Duodenal mucosa (tissue), 2 donors: Measurements from ENCODE around the gene GOLGA8T.
"Not testable (repeated sequence)": the region's sequence is repeated elsewhere in the genome, so short reads cannot be mapped to it uniquely, and the experiment has no call there.

Experiments used
- H3K27ac ChIP-seq: one replicate; pipeline ENCODE4 v1.7.0; 2013; ENCODE audit warnings: low read depth, low read length
- H3K27me3 ChIP-seq, 2 donors: one replicate each; pipeline ENCODE4 v1.7.0; 2013; ENCODE audit warnings: low read length in 2 of 2, control low read depth in 1 of 2; ENCODE audit not compliant: insufficient read depth in 2 of 2, control insufficient read depth in 1 of 2
- H3K36me3 ChIP-seq, 2 donors: one replicate each; pipeline ENCODE4 v1.7.0; 2013; ENCODE audit warnings: low read length in 2 of 2, control low read depth in 1 of 2; ENCODE audit not compliant: insufficient read depth in 2 of 2, control insufficient read depth in 1 of 2
- H3K4me1 ChIP-seq, 2 donors: one replicate each; pipeline ENCODE4 v1.7.0; 2013; ENCODE audit warnings: low read length in 2 of 2, control low read depth in 1 of 2; ENCODE audit not compliant: insufficient read depth in 2 of 2, control insufficient read depth in 1 of 2
- H3K4me3 ChIP-seq, 2 donors: one replicate each; pipeline ENCODE4 v1.7.0; 2013; ENCODE audit warnings: low read length in 2 of 2, low read depth in 1 of 2
- H3K9ac ChIP-seq, 2 donors: one replicate each; pipeline ENCODE4 v1.7.0; 2013; ENCODE audit warnings: low read length in 2 of 2, low read depth in 1 of 2
- H3K9me3 ChIP-seq, 2 donors: one replicate each; pipeline ENCODE4 v1.7.0; 2013; ENCODE audit warnings: low read length in 2 of 2, control low read depth in 1 of 2; ENCODE audit not compliant: control insufficient read depth in 1 of 2

GOLGA8T gene

DNA sequence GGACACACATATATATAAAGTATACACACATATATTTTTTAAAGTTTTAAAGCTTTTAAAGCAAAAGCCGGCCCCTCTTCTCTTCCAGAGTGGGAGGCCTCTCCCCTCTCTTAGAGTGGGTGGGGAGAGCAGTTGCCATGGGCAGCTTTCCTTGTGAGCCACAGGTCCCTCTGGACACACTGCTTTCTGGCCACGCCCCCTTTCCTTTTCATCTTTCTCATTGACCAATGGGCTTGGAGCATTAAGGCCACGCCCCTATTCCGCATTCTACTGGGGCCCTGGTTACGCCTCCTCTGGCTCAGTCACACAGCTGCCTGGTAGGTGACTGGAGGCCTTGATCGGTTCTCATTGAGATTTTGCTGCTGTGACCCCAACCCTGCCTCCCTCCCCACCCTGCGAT is at the start of gene GOLGA8T:
TSS of gene GOLGA8T (plus strand) at position 301 of the 400 bp plus-strand sequence. CDS start at position 399, 98 bp downstream.
- H3K9ac ChIP-seq, H3K27me3 ChIP-seq, H3K4me1 ChIP-seq, H3K9me3 ChIP-seq, H3K4me3 ChIP-seq, H3K36me3 ChIP-seq, H3K27ac ChIP-seq: not testable (repeated sequence)

GRCh38 chr15:30097827-30098226 is 37.0 kb upstream of the GOLGA8T start:
- not testable (repeated sequence) for H3K9ac ChIP-seq, H3K36me3 ChIP-seq, H3K27me3 ChIP-seq, H3K27ac ChIP-seq, H3K9me3 ChIP-seq, H3K4me1 ChIP-seq, H3K4me3 ChIP-seq

DNA sequence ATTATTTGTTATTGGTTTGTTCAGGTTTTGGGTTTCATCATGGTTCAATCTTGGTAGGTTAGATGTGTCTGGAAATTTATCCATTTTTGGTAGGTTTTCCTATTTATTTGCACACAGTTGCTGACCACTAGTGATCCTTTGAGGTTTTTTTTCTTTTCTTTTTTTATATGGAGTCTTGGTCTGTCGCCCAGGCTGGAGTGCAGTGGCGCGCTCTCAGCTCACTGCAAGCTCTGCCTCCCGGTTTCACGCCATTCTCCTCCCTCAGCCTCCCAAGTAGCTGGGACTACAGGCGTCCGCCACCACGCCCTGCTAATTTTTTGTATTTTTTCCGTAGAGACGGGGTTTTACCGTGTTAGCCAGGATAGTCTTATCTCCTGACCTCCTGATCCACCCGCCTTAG is 32.0 kb upstream of the GOLGA8T start:
- not testable (repeated sequence) for H3K4me1 ChIP-seq, H3K27ac ChIP-seq, H3K27me3 ChIP-seq, H3K9me3 ChIP-seq, H3K4me3 ChIP-seq, H3K36me3 ChIP-seq, H3K9ac ChIP-seq

- H3K4me3 ChIP-seq: peak overlapping the region in 1 of 2 donors; percentile 40
- H3K27ac ChIP-seq, H3K27me3 ChIP-seq, H3K9ac ChIP-seq, H3K4me1 ChIP-seq, H3K36me3 ChIP-seq, H3K9me3 ChIP-seq: not testable (repeated sequence)
Measured at GRCh38 chr15:30103941-30104507, 30.8 kb upstream of the GOLGA8T start.

DNA sequence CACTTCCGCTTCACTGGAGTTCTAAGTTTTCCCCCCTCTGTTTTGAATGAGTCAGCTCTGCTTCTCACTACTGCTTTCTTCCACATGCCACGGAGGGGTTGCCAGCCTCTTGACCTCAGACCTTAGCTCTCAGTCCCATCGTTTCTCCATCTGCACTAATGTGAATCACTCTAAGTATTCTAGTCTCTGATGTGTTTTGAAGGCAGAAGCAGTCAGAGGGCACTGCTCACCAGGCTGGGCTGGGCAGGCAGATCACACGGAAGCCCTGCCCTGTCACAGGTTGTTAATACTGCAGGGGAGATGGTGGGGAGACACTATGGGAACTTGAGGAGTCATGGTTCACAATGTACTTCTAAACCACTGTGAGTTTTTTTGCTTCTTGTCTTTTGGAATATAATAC is 24.3 kb upstream of the GOLGA8T start:
- H3K4me3 ChIP-seq, H3K9me3 ChIP-seq, H3K27ac ChIP-seq, H3K36me3 ChIP-seq, H3K4me1 ChIP-seq, H3K27me3 ChIP-seq, H3K9ac ChIP-seq: not testable (repeated sequence)

DNA sequence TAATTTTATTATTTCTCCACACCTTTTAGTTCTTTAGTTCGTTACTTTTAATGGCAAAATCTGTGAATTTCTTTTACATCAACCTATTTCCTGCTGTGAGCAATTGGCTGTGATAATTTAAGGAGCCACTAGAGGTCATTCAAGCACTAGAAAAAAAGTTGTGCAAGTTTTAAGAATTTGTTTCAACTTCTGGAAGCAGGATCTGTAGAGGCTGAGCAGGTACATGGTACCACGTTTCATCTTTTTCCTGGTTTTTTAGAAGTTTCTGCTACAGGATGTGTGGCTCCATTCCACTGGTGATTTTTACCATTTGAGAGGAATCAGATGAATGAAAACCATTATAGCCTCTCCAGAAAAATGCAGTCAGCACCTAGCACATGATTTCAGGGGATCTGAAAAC is 4.8 kb upstream of the GOLGA8T start:
- not testable (repeated sequence) for H3K9ac ChIP-seq, H3K4me1 ChIP-seq, H3K4me3 ChIP-seq, H3K9me3 ChIP-seq, H3K27ac ChIP-seq, H3K27me3 ChIP-seq, H3K36me3 ChIP-seq

DNA sequence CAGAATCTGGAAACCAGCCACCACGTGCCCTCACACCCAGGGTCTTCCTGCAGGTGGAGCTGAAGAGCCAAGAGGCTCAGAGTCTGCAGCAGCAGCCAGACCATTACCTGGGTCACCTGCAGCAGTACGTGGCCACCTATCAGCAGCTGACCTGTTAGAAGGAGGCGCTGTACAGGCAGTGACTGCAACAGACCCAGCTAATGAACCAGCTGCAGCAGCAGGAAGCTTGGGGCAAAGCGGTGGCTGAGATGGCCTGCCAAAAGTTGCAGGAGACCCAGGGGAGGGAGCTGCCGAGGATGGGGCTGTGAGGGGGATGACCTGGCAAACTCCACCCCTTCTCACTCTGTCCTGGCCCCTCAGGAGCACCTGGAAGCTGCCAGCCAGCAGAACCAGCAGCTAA is 8.4 kb downstream of the GOLGA8T start:
- not testable (repeated sequence) for H3K36me3 ChIP-seq, H3K4me3 ChIP-seq, H3K9me3 ChIP-seq, H3K9ac ChIP-seq, H3K27me3 ChIP-seq, H3K27ac ChIP-seq, H3K4me1 ChIP-seq

- not testable (repeated sequence) for H3K4me3 ChIP-seq, H3K27ac ChIP-seq, H3K36me3 ChIP-seq, H3K9me3 ChIP-seq, H3K27me3 ChIP-seq, H3K9ac ChIP-seq, H3K4me1 ChIP-seq
Measured at GRCh38 chr15:30149891-30150290, 15.0 kb downstream of the GOLGA8T start.

DNA sequence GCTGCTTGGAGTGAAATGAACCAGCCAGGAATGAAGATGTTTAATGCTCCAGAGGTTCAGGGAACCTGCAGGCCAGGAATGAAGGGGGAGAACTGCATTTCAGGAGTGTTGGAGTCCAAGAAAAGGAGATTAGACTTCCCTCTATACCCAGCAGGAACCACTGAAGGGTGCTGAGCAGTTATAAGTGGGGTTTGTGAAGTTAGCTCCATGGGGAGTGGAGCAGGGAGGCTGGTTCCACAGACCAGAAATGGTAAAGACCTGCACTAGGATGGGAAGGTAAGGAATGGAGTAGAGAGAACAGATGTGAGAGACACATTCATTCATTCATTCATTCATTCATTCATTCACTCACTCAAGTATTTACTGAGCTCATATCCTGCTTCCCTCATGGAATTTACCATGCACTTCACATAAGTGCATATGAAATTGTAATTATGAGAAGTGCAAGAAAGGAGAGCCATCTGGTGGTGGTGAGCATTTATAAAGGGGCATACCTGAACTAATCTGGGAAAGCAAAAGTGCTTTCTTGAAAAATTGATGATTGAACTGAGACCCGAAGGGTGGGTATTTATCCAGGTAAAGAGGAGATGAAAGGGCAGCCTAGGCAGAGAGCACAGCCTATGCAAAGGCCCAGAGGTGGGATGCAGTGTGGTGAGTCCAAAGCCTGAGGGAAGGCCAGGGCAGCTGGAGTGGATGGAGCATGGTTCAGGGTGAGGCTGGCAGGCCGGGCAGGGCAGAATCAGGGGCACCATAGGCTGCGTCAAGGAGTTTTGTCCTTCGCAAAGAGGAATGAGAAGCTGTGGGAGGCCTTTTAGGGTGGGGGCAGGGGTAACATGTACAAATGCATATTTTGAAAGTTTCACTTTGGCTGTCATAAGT is 27.9 kb downstream of the GOLGA8T start:
- not testable (repeated sequence) for H3K27me3 ChIP-seq, H3K36me3 ChIP-seq, H3K9ac ChIP-seq, H3K4me1 ChIP-seq, H3K4me3 ChIP-seq, H3K9me3 ChIP-seq, H3K27ac ChIP-seq

GRCh38 chr15:30163759-30164158 is 28.9 kb downstream of the GOLGA8T start:
- H3K4me1 ChIP-seq, H3K27me3 ChIP-seq, H3K9ac ChIP-seq, H3K9me3 ChIP-seq, H3K27ac ChIP-seq, H3K36me3 ChIP-seq, H3K4me3 ChIP-seq: not testable (repeated sequence)
